Right cardiac atrium (tissue), 5 donors: ENCODE results near the gene RPP40. TPM values are rescaled to one million over a fixed set of nuclear protein-coding genes. Genes with fewer than 3 reads are reported as not detected.

Source experiments
- ATAC-seq, 2 donors: fragments of 200-7000 bp; cut with Tn5 transposase; one replicate each; pipeline versions ENCODE4 v1.8.0 to v1.9.1; 2020; ENCODE audit warnings: moderate library complexity in 2 of 2, mild to moderate bottlenecking in 1 of 2
- DNase-seq, 3 donors: peaks; one replicate each; pipeline ENCODE4 v3.0.0-alpha.2; 2020
- H3K27ac ChIP-seq: one replicate; pipeline ENCODE4 v1.5.1; 2013; ENCODE audit warnings: mild to moderate bottlenecking, low read length, control low read depth, moderate library complexity
- H3K27me3 ChIP-seq: one replicate; pipeline ENCODE4 v1.6.1; 2013; ENCODE audit not compliant: control insufficient read depth, insufficient read depth
- H3K4me1 ChIP-seq: one replicate; pipeline ENCODE4 v1.6.1; 2013; ENCODE audit warnings: low read length; ENCODE audit not compliant: control insufficient read depth, insufficient read depth
- H3K4me3 ChIP-seq: one replicate; pipeline ENCODE4 v1.5.1; 2013; ENCODE audit warnings: low read length, control low read depth
- H3K9me3 ChIP-seq: one replicate; pipeline ENCODE4 v1.6.1; 2013; ENCODE audit warnings: low read length; ENCODE audit not compliant: control insufficient read depth
- WGBS: extraction: QIAGEN DNeasy Blood & Tissue Kit; methylation state at CpG from one replicate; pipeline ENCODE4 v1.1.7; 2013; 5-methylcytosine and 5-hydroxymethylcytosine counted together
- intact Hi-C, 4 donors: fragments of 100-400 bp; cut with DNase I; formaldehyde crosslinking; loops; one replicate each; pipeline versions ENCODE4 v1.11.0 to v1.14.0; 2022 to 2023
- polyA plus RNA-seq: library from polyadenylated mRNA; stranded (reverse); fragments of 200-250 nt; gene quantifications from one replicate; pipeline ENCODE4 v1.2.3, GENCODE V29; 2013
- total RNA-seq, 4 donors: library from RNA; stranded (reverse); fragmentation: NEBNext Ultra II Directional; extraction: Animal tissue kit (Norgen Biotek cat#: 25700); gene quantifications; one replicate each; pipeline ENCODE4 v1.2.1, GENCODE V29; 2021
- donor health status: healthy with polysubstance abuse.
- donor health status: DM: no; HTN: yes; CAD: no.
- donor health status: DM: no; HTN: no; CAD: no.
- donor health status: DM: no; HTN: yes; CAD: no; lungs with severe emphysema.
- donor health status: DM: yes; HTN: yes; CAD: no.

The RPP40 gene
- total and polyA plus RNA-seq, 5 donors = 2.5 to 6.0 (median 3.0) TPM

DNA sequence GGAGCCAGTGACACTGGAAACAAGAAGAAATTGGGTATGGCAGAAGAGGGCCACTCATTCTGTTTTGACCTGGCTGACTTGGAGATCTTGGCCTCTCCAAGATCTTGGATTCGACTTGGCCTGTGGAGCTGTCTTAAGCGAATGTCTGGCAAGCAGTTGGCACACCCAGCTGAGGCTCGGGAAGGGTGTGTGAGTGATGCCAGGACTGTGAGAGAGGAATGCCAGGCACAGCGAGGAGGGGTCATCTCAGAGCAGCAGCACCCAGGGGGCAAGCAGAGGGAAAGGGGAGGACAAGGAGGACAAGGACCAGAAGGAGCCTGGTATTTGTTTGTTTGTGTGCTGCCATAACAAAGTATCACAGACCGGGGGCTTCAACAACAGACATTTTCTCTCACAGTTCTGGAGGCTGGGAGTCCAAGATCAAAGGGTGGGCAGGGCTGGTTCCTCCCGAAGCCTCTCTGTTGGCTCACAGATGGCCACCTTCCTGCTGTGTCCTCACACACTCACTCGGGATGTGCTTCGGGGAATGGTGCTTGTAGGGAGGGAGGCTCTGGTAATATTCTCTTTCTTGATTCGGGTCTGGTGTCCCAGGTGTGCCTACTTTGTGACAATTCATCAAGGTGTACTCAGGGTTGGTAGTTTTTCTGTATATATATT lies 33.0 kb downstream of the RPP40 start:
- 48% methylated on average over 9 of the region's 9 CpGs for WGBS
- no peak overlapping the region for H3K27ac ChIP-seq
- no peaks in the 10 kb centered on the region for H3K4me1 ChIP-seq
- no peak overlapping the region for H3K4me3 ChIP-seq
- DNase-seq (no peak), ATAC-seq (no peak)
- intact Hi-C loops = no loop called here
- no peaks in the 10 kb centered on the region for H3K9me3 ChIP-seq
- no peaks in the 10 kb centered on the region for H3K27me3 ChIP-seq

GRCh38 chr6:4969609-4970285 lies 34.1 kb downstream of the RPP40 start:
- DNase-seq (no peak), ATAC-seq (no peak)
- intact Hi-C loops = no loop called here
- Histone ChIP-seq H3K9me3 (no peaks in the 10 kb centered on the region), H3K4me1 (no peaks in the 10 kb centered on the region), H3K4me3 (no peak overlapping the region), H3K27ac (no peak overlapping the region), H3K27me3 (no peaks in the 10 kb centered on the region)
- WGBS = 90% methylated on average over 8 of the region's 8 CpGs

DNA sequence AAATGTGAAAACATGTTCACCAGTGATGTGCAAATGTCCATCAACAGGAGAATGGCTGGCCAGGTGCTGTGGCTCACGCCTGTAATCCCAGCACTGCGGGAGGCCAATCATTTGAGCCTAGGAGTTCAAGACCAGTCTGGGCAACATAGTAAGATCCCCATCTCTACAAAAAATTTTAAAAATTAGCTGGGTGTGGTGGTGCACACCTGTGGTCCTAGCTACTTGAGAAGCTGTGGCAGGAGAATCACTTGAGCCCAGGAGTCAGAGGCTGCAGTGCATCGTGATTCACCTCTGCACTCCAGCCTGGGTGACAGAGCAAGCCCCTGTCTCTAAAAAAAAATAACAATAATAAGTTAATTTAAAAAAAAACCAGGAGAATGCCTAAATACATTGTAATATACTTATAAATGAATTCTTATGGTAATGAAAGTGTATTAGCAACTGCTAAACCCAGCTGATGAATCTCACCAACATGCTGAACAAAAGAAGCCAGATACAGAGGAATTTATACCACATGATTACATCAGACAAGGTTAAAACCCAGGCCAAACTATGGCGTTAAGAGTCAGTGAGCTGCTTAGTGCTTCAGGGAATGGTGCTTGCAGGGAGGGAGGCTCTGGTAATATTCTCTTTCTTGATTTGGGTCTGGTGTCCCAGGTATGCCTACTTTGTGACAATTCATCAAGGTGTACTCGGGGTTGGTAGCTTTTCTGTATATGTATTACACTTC lies 36.4 kb downstream of the RPP40 start:
- DNase-seq (no peak), ATAC-seq (no peak)
- H3K27me3 ChIP-seq = no peaks in the 10 kb centered on the region
- H3K27ac ChIP-seq = no peak overlapping the region
- intact Hi-C loops = no loop called here
- H3K9me3 ChIP-seq = no peaks in the 10 kb centered on the region
- H3K4me3 ChIP-seq = no peak overlapping the region
- WGBS = 87% methylated on average over 5 of the region's 5 CpGs
- no peaks in the 10 kb centered on the region for H3K4me1 ChIP-seq

DNA sequence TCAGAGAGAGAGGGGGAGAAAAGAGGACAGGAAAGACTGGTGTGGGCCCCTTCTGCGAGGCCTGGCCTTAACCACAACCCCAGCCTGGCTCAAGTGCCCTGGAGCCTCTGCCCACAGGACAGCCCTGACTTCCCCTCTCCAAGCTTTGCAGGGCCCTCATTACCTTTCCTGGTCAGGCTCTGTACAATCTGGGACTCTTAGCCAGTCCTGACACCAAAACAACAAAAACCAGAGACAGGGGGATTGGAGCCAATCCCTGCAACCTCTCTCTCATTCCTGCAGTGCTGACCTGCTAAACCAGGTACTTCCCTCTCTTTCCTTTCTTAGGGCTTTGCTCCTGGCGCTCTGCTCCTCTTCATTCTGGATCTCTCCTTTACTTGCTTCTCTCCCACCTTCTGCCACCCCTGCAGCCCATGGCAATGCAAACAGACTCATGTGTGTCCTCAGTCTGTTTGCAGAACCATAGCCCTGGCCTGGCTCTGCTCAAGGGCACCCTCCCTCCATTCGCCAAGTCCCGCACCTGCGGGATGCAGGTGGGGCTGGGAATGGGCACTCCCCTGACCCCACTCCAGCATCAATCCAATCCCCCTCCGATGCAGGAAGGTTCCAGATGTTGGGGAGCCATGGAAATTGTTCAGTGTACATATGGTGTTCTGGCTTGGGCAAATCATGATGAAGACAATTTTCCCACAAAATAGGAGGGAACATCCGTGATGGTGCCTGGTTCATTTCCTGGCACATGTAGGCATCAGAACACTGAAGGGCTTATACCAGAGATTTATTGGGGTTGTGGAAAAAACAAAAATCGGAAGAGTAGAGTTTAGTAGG lies 38.1 kb downstream of the RPP40 start:
- Histone ChIP-seq H3K4me3 (no peak overlapping the region), H3K9me3 (no peaks in the 10 kb centered on the region), H3K27ac (no peak overlapping the region), H3K4me1 (no peaks in the 10 kb centered on the region), H3K27me3 (no peaks in the 10 kb centered on the region)
- intact Hi-C loops = no loop called here
- DNase-seq (no peak), ATAC-seq (no peak)
- WGBS = 90% methylated on average over 8 of the region's 8 CpGs

- ATAC-seq (no peak), DNase-seq (no peak)
- Histone ChIP-seq H3K9me3 (no peaks in the 10 kb centered on the region), H3K27me3 (no peaks in the 10 kb centered on the region), H3K4me1 (no peaks in the 10 kb centered on the region), H3K27ac (no peak overlapping the region), H3K4me3 (no peak overlapping the region)
- 79% methylated on average over 22 of the region's 22 CpGs for WGBS
- intact Hi-C loops = no loop called here
Observed at GRCh38 chr6:4964675-4965561, 38.9 kb downstream of the RPP40 start.

DNA sequence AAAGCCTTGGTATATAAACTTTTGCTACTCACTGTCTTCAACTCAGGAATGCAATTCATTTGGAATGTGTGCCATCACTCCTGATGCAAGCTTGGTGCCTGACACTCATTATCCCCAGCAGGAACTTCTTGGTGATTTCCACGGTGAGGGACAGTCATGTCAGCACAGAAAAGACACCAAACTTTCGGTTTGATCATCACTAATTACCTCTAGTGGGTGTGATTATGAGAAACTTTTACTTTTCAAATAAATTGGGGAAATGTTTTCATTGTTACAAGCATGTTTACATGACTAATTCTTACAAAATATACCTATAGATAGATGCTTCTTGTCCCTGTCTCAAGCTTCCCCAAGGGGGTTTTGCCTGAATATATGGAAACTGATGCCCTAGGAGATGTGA lies 40.9 kb downstream of the RPP40 start:
- DNase-seq (no peak), ATAC-seq (no peak)
- H3K9me3 ChIP-seq = no peaks in the 10 kb centered on the region
- intact Hi-C loops = no loop called here
- H3K27ac ChIP-seq = no peak overlapping the region
- WGBS = 58% methylated on average over 2 of the region's 2 CpGs
- no peaks in the 10 kb centered on the region for H3K4me1 ChIP-seq
- no peak overlapping the region for H3K4me3 ChIP-seq
- H3K27me3 ChIP-seq = no peaks in the 10 kb centered on the region

GRCh38 chr6:4961322-4962168 lies 42.3 kb downstream of the RPP40 start:
- DNase-seq (no peak), ATAC-seq (no peak)
- no peaks in the 10 kb centered on the region for H3K4me1 ChIP-seq
- intact Hi-C loops = no loop called here
- no peak overlapping the region for H3K27ac ChIP-seq
- 85% methylated on average over 10 of the region's 10 CpGs for WGBS
- no peaks in the 10 kb centered on the region for H3K9me3 ChIP-seq
- no peaks in the 10 kb centered on the region for H3K27me3 ChIP-seq
- no peak overlapping the region for H3K4me3 ChIP-seq

- ATAC-seq (no peak), DNase-seq (no peak)
- Histone ChIP-seq H3K4me1 (no peaks in the 10 kb centered on the region), H3K9me3 (no peaks in the 10 kb centered on the region), H3K27ac (no peak overlapping the region), H3K27me3 (no peaks in the 10 kb centered on the region), H3K4me3 (no peak overlapping the region)
- intact Hi-C loops = no loop called here
- 92% methylated on average over 3 of the region's 3 CpGs for WGBS
Observed at GRCh38 chr6:4958624-4959023, 45.2 kb downstream of the RPP40 start.

DNA sequence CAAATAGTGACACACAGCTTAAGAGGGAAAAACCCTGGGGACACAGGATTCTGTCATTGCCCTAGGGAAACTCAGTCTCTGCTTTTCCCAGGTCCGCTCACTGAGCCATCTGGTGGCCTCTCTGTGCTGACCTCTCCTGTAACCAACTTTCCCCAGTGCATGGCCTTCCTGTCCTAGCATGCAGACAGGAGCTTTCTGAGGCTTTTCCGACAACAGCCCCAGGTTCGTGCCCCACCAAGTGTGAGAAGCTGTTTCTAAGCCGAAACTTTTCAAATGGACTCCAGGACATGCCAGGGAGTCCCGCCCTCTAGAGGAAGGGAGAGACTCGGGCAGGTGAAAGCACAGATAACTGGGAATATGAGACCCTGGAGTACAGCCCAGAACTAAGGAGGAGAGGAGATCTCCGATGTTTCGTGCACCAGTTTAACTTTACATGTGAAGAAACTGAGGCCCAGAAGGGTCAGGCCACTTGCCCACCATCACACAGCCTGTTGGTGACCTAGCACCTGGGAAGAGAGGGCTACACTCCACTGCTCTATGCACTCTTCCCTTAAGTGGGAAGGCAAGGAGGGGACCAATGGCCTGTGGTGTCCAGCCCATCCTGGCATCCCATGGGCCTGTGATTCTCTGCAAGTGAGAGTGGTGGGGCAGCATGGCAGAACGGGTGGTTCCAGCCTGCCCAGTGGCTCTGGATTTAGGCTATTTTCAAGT lies 46.2 kb downstream of the RPP40 start:
- 57% methylated on average over 9 of the region's 9 CpGs for WGBS
- ATAC-seq (peak; percentile 20 to 36), DNase-seq (no peak)
- Histone ChIP-seq H3K9me3 (no peaks in the 10 kb centered on the region), H3K27ac (no peak overlapping the region), H3K4me3 (no peak overlapping the region), H3K4me1 (no peaks in the 10 kb centered on the region), H3K27me3 (no peaks in the 10 kb centered on the region)
- intact Hi-C loops = no loop called here
